NCI-H187 treated with DMSO at 0.1 percent for 48 hours (cell line): ENCODE results near the gene XPNPEP2.

ENCODE experiments used
- DNase-seq: peaks from one replicate; lab custom pipeline; 2025; lab: John Stamatoyannopoulos, UW

Gene XPNPEP2

GRCh38 chrX:129738466-129739308, at the start of gene XPNPEP2:
Gene XPNPEP2, plus strand, starts transcription at chrX:129738979. Its CDS starts 235 bp downstream, at chrX:129739214.
- no peak for DNase-seq

GRCh38 chrX:129689796-129690195, 49.0 kb upstream of the XPNPEP2 start:
- no peak for DNase-seq

- DNase-seq = no peak
Observed at GRCh38 chrX:129690435-129690834, 48.3 kb upstream of the XPNPEP2 start.

- DNase-seq = no peak
Observed at GRCh38 chrX:129693354-129693753, 45.4 kb upstream of the XPNPEP2 start.

- no peak for DNase-seq
Observed at GRCh38 chrX:129694805-129695204, 44.0 kb upstream of the XPNPEP2 start.

- no peak for DNase-seq
Observed at GRCh38 chrX:129695535-129695934, 43.2 kb upstream of the XPNPEP2 start.

GRCh38 chrX:129695937-129696336, 42.8 kb upstream of the XPNPEP2 start:
- DNase-seq = no peak

- DNase-seq = no peak
Observed at GRCh38 chrX:129696463-129697155, 42.2 kb upstream of the XPNPEP2 start.

- no peak for DNase-seq
Observed at GRCh38 chrX:129697204-129697829, 41.5 kb upstream of the XPNPEP2 start.

- no peak for DNase-seq
Observed at GRCh38 chrX:129698150-129698549, 40.6 kb upstream of the XPNPEP2 start.

GRCh38 chrX:129700536-129700935, 38.2 kb upstream of the XPNPEP2 start:
- DNase-seq = no peak

- DNase-seq = no peak
Observed at GRCh38 chrX:129701624-129702069, 37.1 kb upstream of the XPNPEP2 start.

GRCh38 chrX:129704491-129704890, 34.3 kb upstream of the XPNPEP2 start:
- no peak for DNase-seq

GRCh38 chrX:129705377-129705925, 33.3 kb upstream of the XPNPEP2 start:
- no peak for DNase-seq

- no peak for DNase-seq
Observed at GRCh38 chrX:129705988-129706387, 32.8 kb upstream of the XPNPEP2 start.

- DNase-seq = no peak
Observed at GRCh38 chrX:129706400-129707072, 32.2 kb upstream of the XPNPEP2 start.

- DNase-seq = no peak
Observed at GRCh38 chrX:129714581-129714980, 24.2 kb upstream of the XPNPEP2 start.

GRCh38 chrX:129716507-129716906, 22.3 kb upstream of the XPNPEP2 start:
- DNase-seq = no peak

GRCh38 chrX:129717892-129718291, 20.9 kb upstream of the XPNPEP2 start:
- no peak for DNase-seq

GRCh38 chrX:129718676-129719075, 20.1 kb upstream of the XPNPEP2 start:
- no peak for DNase-seq

GRCh38 chrX:129719268-129719667, 19.5 kb upstream of the XPNPEP2 start:
- no peak for DNase-seq
